Kidney (tissue), 14 donors: ENCODE data around the gene HOXA4. TPM values are rescaled to one million over a fixed set of nuclear protein-coding genes. Genes with fewer than 3 reads are reported as not detected.

Experiments
- DNase-seq, 5 donors: peaks; one replicate each; pipeline ENCODE4 v3.0.0-alpha.2; 2013 to 2020
- FAIRE-seq: peaks from 2 replicates; lab custom pipeline; 2012; peaks lifted over from hg19 to GRCh38; lab: Jason Lieb, UNC
- H3K27ac ChIP-seq, 2 donors: one replicate each; pipeline ENCODE4 v1.7.0; 2013; ENCODE audit warnings: low read depth in 2 of 2, low read length in 2 of 2, inconsistent platforms in 1 of 2
- H3K27me3 ChIP-seq: one replicate; pipeline ENCODE4 v1.7.1; 2013; ENCODE audit warnings: low read length, inconsistent platforms; ENCODE audit not compliant: control insufficient read depth, insufficient read depth
- H3K36me3 ChIP-seq, 3 donors: one replicate each; pipeline versions ENCODE4 v1.7.0 to v1.7.1; 2013; ENCODE audit warnings: low read length in 3 of 3, control low read depth in 1 of 3, inconsistent platforms in 1 of 3; ENCODE audit not compliant: insufficient read depth in 3 of 3, control insufficient read depth in 2 of 3
- H3K4me1 ChIP-seq, 3 donors: one replicate each; pipeline versions ENCODE4 v1.7.0 to v1.7.1; 2013; ENCODE audit warnings: low read length in 3 of 3, inconsistent platforms in 1 of 3, low read depth in 1 of 3; ENCODE audit not compliant: control insufficient read depth in 2 of 3, insufficient read depth in 2 of 3
- H3K4me3 ChIP-seq, 3 donors: one replicate each; pipeline versions ENCODE4 v1.7.0 to v1.8.1; 2013; ENCODE audit warnings: low read length in 3 of 3, control low read depth in 1 of 3, inconsistent platforms in 1 of 3
- H3K9ac ChIP-seq, 3 donors: one replicate each; pipeline versions ENCODE4 v1.7.0 to v1.7.1; 2013; ENCODE audit warnings: low read length in 3 of 3, control low read depth in 1 of 3, inconsistent platforms in 1 of 3
- H3K9me3 ChIP-seq, 3 donors: one replicate each; pipeline versions ENCODE4 v1.7.0 to v1.7.1; 2013; ENCODE audit warnings: low read length in 3 of 3, control low read depth in 1 of 3, inconsistent platforms in 1 of 3; ENCODE audit not compliant: control insufficient read depth in 2 of 3, insufficient read depth in 1 of 3
- intact Hi-C: fragments of 100-400 bp; cut with DNase I; formaldehyde crosslinking; loops from one replicate; pipeline ENCODE4 v1.11.1; 2022
- polyA plus RNA-seq: library from polyadenylated mRNA; stranded (reverse); fragments of 350-450 nt; fragmentation: Illumina TruSeq; extraction: RNeasy Lipid Tissue Mini Kit (QIAGEN cat#74804); gene quantifications from one replicate; pipeline ENCODE4 v1.2.3, GENCODE V29; 2014; ENCODE audit warnings: low read depth, low replicate concordance; ENCODE audit not compliant: insufficient read depth
- total RNA-seq: library from RNA; stranded (reverse); fragmentation: NEBNext Ultra II Directional; extraction: Animal tissue kit (Norgen Biotek cat#: 25700); gene quantifications from one replicate; pipeline ENCODE4 v1.2.1, GENCODE V29; 2021
- TF ChIP-seq, protein P1 (sequence below): IDR thresholded peaks from 3 replicates; pipeline ENCODE4 v1.5.1; 2012; ENCODE audit warnings: mild to moderate bottlenecking, moderate library complexity, borderline replicate concordance; ENCODE audit not compliant: insufficient read depth; ENCODE audit errors: extremely low read depth
- donor health status: control.
- donor health status: control.
- donor health status: control.
- donor health status: control.
- donor health status: control.
- donor health status: DM: yes; HTN: yes; CAD: no.
- donor health status: Normal renal cell carcinoma (clear cell type).

Gene HOXA4
- total and polyA plus RNA-seq, 2 donors from 2014 or later = 11.2 to 13.0 TPM

DNA sequence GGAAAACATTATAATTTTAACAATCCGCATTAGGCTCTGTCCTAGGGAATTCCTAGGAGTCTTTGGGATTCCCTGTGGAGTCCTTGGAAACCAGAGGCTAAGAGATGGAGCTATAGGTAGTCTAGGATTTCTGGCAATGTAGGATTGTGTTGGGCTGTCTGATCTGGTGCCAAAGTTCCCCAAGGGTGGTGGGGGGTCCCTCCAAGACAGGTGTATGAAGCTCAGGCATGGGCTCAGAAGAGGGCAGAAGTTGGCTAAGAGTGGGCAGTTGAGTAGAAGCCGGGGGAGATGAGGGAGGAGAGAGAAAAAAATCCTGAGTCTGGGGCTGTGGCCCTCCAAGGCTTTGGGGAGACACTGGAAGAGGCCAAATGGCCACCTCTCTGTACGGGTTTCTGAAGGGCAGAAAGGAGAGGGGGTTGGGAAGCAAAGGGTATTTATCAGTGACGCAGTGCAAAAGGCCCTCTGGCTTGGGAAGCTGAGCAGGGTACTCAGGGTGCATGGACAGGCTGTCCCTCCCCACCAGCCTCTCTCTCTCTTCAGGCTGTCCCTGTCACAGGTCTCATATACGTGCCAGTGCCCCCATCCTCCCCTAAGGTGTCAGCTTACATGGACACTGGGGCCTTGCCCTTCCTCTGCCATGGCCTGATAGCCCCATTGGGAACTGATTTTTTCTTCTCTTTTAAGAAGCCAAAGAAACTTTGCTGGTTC lies 16.1 kb upstream of the HOXA4 start:
- Histone ChIP-seq H3K9me3 (no peaks in the 10 kb centered on the region), H3K27me3 (no peaks in the 10 kb centered on the region), H3K9ac (peak overlapping the region in 2 of 3 donors; percentile 51 to 73), H3K4me1 (peaks cover 0 to 16% (median 10%) of the 10 kb centered on the region in 3 donors), H3K36me3 (peaks cover under 1 to 4% (median 2%) of the 10 kb centered on the region in 3 donors), H3K4me3 (peak overlapping the region; percentile 49 to 83 (median 60)), H3K27ac (peak overlapping the region; percentile 97 to 98)
- FAIRE-seq (no peak), DNase-seq (peak in 4 of 5 donors; percentile 41 to 89 (median 85))
- TF ChIP-seq, protein P1, sequence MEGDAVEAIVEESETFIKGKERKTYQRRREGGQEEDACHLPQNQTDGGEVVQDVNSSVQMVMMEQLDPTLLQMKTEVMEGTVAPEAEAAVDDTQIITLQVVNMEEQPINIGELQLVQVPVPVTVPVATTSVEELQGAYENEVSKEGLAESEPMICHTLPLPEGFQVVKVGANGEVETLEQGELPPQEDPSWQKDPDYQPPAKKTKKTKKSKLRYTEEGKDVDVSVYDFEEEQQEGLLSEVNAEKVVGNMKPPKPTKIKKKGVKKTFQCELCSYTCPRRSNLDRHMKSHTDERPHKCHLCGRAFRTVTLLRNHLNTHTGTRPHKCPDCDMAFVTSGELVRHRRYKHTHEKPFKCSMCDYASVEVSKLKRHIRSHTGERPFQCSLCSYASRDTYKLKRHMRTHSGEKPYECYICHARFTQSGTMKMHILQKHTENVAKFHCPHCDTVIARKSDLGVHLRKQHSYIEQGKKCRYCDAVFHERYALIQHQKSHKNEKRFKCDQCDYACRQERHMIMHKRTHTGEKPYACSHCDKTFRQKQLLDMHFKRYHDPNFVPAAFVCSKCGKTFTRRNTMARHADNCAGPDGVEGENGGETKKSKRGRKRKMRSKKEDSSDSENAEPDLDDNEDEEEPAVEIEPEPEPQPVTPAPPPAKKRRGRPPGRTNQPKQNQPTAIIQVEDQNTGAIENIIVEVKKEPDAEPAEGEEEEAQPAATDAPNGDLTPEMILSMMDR = no peak
- intact Hi-C loops = no loop called here

DNA sequence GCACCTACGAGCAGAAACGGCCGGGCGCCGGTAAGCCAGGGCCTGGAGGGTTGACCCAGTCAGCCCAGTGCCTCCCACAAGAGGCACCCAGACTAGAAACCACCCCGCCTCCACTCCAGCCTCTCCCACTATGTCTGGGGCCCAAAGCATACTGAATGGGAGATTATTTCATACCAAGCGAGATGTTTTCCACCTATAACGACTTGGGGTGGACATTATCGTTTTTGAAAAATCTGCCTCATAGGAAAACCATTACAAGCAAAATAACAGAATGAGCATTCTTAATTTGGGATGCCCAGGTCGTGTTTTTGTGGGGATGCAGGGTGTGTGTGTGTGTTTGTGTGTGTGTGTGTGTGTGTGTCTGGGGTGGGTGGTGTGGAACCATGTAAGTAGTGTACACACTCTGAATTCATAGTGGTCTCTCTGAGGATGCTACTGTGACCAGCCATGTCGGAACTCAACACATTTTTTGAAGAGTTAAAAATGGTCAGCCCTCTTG lies 15.4 kb upstream of the HOXA4 start:
- Histone ChIP-seq H3K9ac (peak overlapping the region in 2 of 3 donors; percentile 51 to 73), H3K27me3 (no peaks in the 10 kb centered on the region), H3K36me3 (peaks cover 2 to 9% (median 7%) of the 10 kb centered on the region in 3 donors), H3K4me1 (peaks cover 0 to 17% (median 10%) of the 10 kb centered on the region in 3 donors), H3K9me3 (no peaks in the 10 kb centered on the region), H3K27ac (peak overlapping the region; percentile 97 to 98), H3K4me3 (peak overlapping the region in 1 of 3 donors; percentile 83)
- intact Hi-C loops = no loop called here
- TF ChIP-seq, protein P1 = no peak
- no peak for DNase-seq
- no peak for FAIRE-seq

DNA sequence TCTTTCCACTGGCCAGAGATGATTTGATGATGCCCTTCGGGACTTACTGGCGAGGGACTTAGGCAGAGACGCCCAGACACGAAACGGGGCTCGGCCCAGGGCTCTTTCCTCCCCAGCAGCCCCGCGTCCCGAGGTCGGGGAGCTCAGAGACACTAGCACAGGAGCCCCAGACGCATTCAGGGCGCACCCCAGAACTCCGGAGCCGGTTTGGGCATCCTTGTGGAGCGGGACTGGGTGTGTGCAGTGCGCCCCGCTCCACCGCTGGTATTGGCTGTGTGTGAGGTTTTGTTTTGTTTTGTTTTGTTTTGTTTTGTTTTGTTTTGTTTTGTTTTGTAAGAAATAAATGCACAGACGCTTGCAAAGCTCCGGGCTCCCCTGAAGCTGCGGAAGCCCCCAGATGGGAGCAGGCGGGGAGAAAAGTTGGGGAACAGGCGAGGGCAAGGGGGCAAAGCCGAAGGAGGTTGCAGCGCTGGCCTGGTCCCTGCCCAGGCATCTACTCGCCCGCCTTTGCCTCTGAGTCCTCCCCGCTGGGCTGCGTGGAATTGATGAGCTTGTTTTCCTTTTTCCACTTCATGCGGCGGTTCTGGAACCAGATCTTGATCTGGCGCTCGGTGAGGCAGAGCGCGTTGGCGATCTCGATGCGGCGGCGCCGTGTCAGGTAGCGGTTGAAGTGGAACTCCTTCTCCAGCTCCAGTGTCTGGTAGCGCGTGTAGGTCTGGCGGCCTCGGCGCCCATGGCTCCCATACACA lies 14.8 kb upstream of the HOXA4 start:
- no peaks in the 10 kb centered on the region for H3K9me3 ChIP-seq
- peaks cover 2 to 12% (median 7%) of the 10 kb centered on the region in 3 donors for H3K36me3 ChIP-seq
- intact Hi-C loops = no loop called here
- no peak for FAIRE-seq
- peak in 3 of 5 donors; percentile 48 to 76 (median 64) for DNase-seq
- peak overlapping the region in 1 of 3 donors; percentile 83 for H3K4me3 ChIP-seq
- TF ChIP-seq, protein P1 = no peak
- peaks cover 0 to 14% (median 10%) of the 10 kb centered on the region in 3 donors for H3K4me1 ChIP-seq
- peak overlapping the region; percentile 5 to 73 (median 48) for H3K9ac ChIP-seq
- H3K27ac ChIP-seq = peak overlapping the region; percentile 97 to 98
- H3K27me3 ChIP-seq = no peaks in the 10 kb centered on the region
